ENCODE results near the gene ZNF79.

ZNF79 gene

DNA sequence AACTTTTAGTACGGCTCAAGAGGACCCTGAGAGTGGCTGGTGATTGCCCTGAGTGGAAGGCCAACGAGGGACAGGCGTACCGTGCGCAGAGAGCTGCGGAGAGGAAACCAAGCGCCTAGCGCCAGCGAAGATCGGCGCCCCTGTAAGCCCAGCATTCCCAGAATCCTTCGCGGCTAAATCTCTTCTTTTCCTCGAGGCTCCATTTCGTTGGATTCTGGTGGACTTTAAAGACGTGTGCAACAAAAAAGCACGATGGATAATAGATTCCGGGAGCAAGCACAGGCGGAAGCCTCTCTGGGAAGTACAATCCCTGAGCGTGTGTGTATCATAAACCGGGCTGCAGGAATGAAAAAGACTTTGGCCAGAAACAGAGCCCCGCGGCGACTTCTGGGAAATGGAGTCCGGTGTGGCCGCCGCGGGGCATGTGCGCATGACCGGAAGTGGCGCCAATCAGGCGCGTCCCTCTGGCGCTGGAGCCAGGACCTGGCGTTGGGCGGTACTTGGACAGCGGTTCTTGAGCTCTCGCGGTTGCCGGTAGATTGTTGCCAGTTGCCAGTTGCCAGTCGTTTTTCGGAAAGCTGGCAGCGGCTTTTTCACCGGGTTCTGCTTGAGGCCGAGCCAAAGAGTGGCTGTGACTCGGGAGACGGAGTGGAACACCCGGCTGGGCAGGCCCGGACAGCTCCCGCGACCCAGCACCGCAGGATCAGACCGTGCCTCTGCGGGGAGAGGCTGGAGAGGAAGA lies at the start of gene ZNF79:
ZNF79 (plus strand) TSS at position 449 of the 742 bp plus-strand sequence. CDS start 406 bp downstream, outside the sequence.
- H3K4me3 ChIP-seq (ENCODE audit: low read depth, low read length): peak within 1 kb of the TSS; percentile 95
- peak; percentile 75 for DNase-seq (ENCODE audit: low read depth)

DNA sequence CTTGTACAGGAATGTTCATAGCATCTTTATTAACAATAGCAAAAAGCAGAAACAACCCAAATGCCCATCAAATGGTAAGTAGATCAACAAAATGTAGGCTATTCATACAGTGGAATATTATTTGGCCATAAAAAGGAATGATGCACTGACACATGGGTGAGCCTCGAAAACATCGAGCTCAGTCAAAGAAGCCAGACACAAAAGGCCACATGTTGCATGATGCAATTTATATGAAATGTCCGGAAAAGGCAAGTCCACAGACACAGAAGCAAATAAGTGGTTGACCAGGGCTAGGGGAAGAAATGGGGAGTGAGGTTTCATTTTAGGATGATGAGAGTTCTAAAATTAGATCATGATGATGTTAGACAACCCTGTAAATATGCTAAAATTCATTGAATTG lies 43.7 kb upstream of the ZNF79 start:
- H3K4me3 ChIP-seq (ENCODE audit: low read depth, low read length): no peak overlapping the region
- DNase-seq (ENCODE audit: low read depth): no peak

DNA sequence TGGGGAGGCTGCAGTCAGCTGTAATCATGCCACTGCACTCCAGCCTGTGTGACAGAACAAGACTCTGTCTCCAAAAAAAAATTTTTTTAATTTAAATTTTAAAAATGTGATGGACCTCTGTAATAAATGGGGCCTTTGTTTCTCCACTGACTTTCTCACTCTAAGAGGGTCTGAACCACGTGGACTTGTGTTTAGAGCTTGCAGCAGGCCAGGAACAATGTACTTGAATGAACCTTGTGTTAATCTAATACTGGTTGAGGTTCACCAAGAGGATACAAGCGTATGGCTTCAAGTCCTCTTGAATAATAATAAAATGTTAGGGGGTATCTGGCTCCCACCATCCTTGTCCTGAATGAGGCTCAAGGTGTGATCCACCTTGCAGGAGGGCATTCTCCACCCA lies 41.6 kb upstream of the ZNF79 start:
- DNase-seq (ENCODE audit: low read depth): no peak
- H3K4me3 ChIP-seq (ENCODE audit: low read depth, low read length): no peak overlapping the region

DNA sequence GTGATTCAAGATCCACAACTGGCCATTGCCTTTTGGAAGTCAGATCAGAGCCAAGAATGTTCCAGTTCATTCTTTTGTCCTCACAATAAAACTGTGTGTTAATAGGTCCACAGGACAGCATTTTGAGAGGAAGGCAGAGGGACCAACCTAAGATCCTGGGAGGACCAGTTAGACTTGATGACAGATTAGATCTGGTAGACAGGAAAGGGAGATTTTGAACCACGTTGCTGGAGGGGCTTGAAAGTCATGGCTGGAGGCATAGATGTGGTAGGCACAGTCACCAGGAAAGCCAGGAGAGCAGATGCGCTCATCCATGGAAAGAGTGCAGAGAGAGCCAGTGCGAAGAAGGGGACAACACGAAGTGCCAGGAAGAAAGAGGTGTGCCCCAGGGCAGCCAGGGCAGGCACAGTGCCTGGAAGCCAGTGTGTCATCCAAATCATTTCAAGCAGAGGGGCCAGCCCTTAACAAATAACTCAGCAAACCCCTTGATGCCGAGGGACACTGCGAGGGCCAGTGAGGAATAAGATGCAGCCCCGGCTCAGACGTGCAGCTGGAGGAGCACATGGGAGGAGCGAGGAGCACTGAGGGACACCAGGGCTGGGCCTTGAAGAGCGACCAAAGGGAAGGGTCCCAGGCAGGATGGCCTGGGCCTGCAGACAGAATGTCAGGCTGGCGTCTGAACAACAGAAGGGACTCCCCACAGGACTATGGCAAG lies 40.0 kb upstream of the ZNF79 start:
- H3K4me3 ChIP-seq (ENCODE audit: low read depth, low read length): no peak overlapping the region
- no peak for DNase-seq (ENCODE audit: low read depth)

DNA sequence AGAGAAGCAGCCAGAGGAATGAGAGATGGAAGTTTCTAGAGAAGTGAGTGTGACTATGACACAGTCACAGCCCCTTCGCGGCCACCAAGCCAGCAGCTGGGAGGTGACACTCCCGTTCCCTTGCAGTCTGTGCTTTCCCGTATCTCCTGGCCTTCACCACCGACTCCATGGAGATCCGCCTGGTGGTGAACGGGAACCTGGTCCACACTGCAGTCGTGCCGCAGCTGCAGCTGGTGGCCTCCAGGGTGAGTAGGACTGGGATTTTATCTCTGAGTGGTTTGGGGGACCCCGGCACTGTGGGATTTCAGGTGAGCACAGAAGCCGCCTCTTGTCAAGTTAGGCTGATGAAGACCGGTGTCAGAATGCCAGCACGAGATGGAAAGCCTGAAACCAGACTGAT lies 39.3 kb upstream of the ZNF79 start:
- DNase-seq (ENCODE audit: low read depth): no peak
- no peak overlapping the region for H3K4me3 ChIP-seq (ENCODE audit: low read depth, low read length)

DNA sequence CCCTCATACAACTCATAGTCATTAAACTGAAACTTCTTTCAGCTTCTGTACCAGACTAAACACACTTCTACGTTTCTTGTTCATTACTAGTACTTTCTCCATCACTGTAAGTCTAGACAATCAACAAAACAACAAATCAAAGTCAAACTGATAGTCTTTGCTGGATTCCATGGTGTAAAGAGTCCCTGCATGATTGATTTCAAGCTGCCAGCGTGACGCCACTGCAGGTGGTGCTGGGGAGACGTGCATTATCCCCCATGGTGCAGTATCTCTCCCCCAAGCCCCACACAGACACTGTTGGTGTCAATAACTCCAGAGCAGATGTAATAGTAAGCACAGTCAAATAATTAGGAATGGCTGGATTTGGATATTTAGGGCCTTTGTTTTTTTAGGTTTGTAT lies 37.9 kb upstream of the ZNF79 start:
- no peak for DNase-seq (ENCODE audit: low read depth)
- no peak overlapping the region for H3K4me3 ChIP-seq (ENCODE audit: low read depth, low read length)

DNA sequence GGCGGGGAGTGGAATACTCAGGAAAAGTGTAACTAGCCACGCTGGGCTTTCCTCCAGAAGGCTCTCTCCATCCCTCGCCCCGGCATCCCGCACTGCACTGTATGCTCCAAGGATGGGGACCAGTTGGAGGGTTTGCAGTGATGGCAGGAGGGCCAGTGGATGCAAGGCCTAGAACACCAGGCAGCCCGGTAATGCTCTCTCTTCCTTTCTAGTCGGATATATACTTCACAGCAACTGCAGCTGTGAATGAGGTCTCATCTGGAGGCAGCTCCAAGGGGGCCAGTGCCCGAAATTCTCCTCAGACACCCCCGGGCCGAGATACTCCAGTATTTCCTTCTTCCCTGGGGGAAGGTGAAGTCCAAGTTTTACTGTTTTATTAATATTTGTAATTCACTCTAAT lies 37.2 kb upstream of the ZNF79 start:
- no peak for DNase-seq (ENCODE audit: low read depth)
- H3K4me3 ChIP-seq (ENCODE audit: low read depth, low read length): no peak overlapping the region

DNA sequence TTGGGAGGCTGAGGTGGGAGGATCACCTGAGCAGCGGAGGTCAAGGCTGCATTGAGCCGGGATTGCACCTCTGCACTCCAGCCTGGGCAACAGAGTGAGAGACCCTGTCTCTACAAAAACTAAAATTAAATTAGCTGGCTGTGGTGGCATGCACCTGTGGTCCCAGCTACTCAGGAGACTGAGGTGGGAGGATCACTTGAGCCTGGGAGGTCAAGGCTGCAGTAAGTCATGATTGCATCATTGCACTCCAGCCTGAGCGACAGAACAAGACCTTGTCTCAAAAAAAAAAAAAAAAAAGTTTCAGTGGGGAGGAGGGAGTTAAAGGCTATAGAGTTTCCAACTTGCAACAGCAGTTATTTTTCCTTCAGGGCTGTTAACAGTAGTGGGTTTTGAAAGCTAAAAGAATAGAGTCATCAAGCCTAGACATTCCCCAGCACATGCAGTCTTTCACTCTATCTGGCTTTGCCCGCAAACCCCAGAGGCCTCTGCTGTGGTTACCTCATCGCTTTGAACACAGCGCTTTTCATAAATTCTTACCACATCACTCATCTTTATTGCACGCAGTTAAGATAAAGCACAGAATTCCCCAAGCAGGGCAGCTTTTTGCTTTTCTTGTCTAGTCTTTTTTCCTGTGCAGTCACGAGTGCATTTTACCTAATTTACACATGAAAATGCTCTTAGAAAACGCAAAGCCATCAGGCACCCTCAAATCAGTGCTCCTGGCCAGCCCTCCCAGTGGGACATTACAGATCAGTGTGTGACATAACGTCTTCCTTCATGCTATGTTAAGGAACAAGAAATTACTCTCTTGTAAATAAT lies 35.9 kb upstream of the ZNF79 start:
- peak; percentile 94 for DNase-seq (ENCODE audit: low read depth)
- no peak overlapping the region for H3K4me3 ChIP-seq (ENCODE audit: low read depth, low read length)

DNA sequence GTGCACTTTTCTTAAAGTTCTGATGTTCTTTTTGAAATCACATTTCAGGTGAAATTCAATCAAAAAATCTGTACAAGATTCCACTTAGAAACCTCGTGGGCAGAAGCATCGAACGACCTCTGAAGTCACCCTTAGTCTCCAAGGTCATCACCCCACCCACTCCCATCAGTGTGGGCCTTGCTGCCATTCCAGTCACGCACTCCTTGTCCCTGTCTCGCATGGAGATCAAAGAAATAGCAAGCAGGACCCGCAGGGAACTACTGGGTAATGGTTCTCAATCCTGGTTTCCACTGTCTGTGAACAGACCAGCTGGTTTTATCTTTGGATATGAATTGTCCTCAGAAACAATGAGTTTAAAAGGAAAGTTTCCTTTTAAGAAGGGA lies 35.3 kb upstream of the ZNF79 start:
- DNase-seq (ENCODE audit: low read depth): no peak
- no peak overlapping the region for H3K4me3 ChIP-seq (ENCODE audit: low read depth, low read length)

DNA sequence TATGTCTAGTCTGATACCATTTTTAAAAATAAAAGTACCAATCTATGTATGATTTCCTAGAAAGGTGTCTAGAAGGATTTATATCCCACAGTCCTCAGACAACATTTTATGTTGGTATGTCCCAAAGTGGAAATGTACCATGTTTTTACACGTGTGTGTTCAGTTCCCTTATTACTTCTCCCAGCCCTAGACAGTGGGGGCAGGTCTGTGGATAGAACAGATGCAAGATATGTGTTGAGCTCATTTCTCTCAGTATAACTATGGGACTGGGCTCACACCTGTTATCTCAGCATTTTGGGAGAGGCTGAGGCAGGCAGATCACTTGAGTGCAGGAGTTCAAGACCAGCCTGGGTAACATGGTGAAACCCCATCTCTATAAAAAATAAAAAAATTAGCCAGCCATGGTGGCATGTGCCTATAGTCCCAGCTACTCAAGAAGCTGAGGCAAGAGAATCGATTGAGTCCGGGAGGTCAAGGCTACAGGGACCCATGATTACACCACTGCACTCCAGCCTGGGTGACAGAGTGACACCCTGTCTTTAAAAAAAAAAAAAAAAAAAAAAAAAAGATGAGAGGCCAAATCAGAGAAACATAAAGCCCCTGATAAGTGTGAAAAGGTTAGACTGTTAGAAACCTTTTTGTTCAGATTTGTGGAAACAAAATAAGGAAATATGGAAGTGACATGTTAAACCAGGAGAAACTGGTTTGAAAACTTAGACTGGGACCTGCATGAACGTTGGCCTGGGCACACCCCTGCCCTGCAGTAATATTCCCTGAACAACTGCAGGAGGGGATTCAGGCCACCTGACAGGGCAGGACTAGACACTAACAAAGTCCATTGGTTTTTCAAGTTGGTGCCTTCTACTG lies 34.6 kb upstream of the ZNF79 start:
- no peak for DNase-seq (ENCODE audit: low read depth)
- H3K4me3 ChIP-seq (ENCODE audit: low read depth, low read length): no peak overlapping the region

DNA sequence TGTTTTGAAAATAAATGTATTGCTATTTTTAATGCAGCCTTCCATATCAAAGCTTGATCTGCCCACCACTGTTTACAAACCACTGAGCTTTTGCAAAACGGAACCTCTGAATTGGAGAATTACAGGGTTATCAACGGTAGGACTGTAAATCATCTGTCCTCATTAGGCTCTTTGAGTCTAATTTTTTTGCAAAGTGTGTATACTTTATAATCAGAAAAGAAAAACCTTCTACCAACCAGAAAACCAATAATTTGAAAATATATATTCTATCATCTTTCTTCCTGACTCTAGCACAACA lies 34.0 kb upstream of the ZNF79 start:
- no peak overlapping the region for H3K4me3 ChIP-seq (ENCODE audit: low read depth, low read length)
- no peak for DNase-seq (ENCODE audit: low read depth)

DNA sequence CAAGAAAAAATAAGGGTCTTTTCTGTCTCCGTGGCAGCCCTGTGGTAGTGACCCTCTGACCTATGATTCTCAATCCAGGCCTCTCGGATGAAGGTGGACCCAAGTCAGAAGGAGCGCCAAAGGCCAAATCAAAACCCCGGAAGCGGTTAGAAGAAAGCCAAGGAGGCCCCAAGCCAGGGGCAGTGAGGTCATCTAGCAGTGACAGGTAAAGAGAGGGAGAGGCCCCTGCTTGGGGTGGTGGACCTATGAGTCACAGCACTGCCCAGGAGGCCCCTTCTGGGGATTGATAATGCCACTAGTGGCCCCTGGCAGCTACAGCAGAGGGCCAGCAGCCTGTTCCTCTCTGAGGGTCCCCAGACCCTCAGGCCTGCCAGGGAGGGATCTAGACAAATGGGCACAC lies 33.6 kb upstream of the ZNF79 start:
- DNase-seq (ENCODE audit: low read depth): no peak
- no peak overlapping the region for H3K4me3 ChIP-seq (ENCODE audit: low read depth, low read length)

DNA sequence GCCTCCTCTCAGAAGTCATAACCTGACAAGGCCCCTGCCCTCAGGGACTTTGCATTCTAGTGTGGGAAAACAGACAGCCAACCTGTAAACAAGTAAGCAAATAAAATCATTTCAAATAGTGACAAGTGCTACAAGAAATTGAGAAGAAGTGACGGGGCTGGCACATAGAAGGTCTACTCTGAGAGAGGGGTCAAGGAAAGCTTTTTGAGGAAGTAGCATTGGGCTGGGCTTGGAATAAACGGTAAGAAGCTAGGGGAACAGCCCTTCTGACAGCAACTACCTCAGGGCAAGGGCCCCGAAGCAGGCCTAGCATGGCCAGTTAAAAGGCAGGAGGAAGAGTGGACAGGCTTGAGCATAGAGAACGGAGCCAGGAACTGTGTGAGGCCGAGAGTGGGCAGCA lies 32.0 kb upstream of the ZNF79 start:
- DNase-seq (ENCODE audit: low read depth): no peak
- H3K4me3 ChIP-seq (ENCODE audit: low read depth, low read length): no peak overlapping the region

DNA sequence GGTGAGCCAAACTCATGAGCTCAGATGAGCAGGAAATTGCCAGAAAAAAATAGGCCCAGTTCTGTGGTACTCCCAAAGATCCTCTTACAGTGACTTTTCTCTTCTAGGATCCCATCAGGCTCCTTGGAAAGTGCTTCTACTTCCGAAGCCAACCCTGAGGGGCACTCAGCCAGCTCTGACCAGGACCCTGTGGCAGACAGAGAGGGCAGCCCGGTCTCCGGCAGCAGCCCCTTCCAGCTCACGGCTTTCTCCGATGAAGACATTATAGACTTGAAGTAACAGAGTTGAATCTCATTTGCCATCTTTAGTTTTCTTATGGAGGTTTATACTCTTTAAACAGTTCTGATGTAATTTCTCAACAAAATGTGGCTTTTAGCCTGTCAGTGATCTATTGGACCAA lies 31.2 kb upstream of the ZNF79 start:
- no peak overlapping the region for H3K4me3 ChIP-seq (ENCODE audit: low read depth, low read length)
- DNase-seq (ENCODE audit: low read depth): no peak

DNA sequence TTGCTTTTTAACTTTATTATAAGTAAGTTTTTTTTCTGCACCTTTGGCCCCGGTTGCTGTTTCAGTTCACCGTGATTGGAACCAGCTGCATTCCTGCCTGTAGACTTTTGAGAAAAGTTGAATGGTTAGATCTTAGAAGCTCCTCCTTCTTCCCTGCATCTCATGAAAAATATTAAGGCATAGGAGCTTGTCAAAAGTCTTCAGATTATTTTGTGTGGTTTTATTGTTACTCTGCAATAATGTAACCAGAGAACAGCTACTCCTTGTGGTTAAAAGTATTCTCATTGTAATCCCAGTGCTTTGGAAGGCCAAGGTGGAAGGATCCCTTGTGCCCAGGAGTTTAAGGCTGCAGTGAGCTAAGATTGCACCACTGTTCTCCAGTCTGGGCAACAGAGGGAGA lies 30.5 kb upstream of the ZNF79 start:
- H3K4me3 ChIP-seq (ENCODE audit: low read depth, low read length): no peak overlapping the region
- DNase-seq (ENCODE audit: low read depth): peak; percentile 25

DNA sequence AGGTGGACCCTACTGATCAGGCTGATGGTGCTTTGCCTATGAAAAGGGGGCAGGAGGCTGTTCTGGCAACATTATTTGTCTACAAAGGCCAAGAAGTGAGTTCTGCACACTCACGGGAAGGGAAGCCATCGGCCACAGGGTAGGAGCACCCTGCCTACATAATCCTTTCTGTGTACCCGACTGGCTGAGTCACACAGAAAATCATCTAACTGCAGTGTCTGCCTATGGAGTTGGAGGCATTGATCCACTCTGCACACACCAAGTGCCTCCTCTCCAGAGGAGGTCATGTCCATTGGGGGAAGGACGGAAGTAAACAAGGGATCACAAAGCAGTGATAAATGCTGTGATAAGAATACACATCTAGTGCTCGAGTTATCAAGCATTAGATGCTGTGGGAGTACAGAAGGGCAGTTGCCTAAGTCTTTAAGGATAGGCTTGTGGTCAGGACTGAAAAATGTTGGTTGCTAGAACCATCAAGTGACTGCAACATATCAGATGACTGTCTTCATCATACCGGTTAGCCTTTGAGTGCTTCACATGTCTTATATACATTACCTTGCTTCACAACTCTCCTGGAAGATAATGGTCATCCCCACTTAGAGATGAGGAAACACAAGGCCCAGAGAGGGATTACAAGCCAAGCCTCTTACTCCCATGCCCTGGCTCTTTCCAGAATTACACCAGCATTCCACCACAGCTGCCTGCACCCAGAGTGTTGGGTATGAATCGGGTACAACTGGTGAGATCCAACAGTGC lies 28.5 kb upstream of the ZNF79 start:
- no peak for DNase-seq (ENCODE audit: low read depth)
- H3K4me3 ChIP-seq (ENCODE audit: low read depth, low read length): no peak overlapping the region

DNA sequence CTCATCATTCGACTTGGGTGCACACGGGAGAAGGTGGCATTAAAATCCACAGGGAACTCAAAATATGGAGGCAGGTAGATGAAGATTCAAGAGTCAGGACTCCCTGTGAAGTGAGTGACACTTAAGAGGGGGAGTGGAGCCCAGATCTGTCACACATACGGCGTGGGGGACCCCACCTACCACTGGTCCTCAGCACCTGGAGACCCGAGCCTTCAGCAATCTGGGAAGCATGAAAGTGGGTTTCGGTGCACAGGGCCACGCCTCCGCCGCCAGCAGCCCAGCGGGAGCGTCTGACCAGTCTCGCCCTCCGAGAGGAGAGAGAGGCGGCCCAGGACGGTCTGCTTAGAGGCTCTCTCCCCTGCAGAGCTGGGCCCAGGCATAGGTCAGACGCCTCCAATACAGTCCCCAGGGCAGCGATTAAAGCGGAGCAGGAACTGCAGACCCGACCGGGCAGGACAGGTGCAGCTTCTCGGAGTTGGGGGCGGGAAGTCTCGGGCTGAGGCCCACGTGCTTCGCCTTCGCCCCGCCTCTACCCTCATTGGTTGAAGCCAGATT lies 27.9 kb upstream of the ZNF79 start:
- H3K4me3 ChIP-seq (ENCODE audit: low read depth, low read length): peak overlapping the region; percentile 61
- no peak for DNase-seq (ENCODE audit: low read depth)

DNA sequence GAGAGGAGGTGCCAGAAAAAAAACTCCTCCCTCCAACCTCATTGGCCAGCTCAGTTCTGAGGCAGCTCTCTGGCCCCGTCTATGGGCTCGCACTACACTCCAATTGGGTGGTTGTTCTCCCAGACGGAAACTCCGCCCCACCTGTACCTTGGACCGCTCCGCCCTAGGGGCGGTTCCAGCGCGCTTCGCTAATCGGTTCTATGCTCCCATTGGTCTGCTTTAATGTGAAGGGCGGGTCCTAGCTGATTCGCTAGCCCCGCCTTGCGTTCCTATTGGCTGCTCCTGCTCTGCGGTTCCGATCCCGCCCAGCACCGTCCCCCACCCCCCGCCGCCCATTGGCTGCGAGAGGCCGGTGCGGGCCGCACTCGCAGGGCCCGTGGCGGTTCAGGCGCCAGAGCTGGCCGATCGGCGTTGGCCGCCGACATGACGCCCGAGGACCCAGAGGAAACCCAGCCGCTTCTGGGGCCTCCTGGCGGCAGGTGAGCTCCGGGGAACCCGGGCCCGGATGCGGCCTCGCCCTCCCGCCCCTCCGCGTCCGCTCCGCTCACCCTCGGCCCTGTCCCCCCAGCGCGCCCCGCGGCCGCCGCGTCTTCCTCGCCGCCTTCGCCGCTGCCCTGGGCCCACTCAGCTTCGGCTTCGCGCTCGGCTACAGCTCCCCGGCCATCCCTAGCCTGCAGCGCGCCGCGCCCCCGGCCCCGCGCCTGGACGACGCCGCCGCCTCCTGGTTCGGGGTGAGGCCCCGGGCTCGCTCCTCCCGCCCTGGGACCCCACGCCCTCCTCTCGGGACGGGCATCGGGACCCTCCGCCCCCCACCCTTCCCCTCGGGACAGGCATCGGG lies 27.2 kb upstream of the ZNF79 start, which contains the start of gene SLC2A8:
SLC2A8 (plus strand) TSS at position 362 of the 838 bp plus-strand sequence; CDS start at position 424, 62 bp downstream.
- H3K4me3 ChIP-seq (ENCODE audit: low read depth, low read length): peak within 1 kb of the TSS; percentile 61
- DNase-seq (ENCODE audit: low read depth): peak; percentile 93
